GM23338 (cell line): Measurements from ENCODE around the gene TMEM107. TPM values are rescaled to one million over a fixed set of nuclear protein-coding genes. Genes with fewer than 3 reads are reported as not detected.

Experiments used
- ATAC-seq: fragments of 200-7000 bp; cut with Tn5 transposase; 3 replicates; pipeline ENCODE4 v1.9.1; 2020
- DNase-seq: peaks from one replicate; pipeline ENCODE4 v3.0.0-alpha.2; 2015; ENCODE audit warnings: low spot score
- H2AFZ ChIP-seq: fragments of 200-600 bp; sonication (generic); 2 replicates; pipeline ENCODE4 v1.8.0; 2016; ENCODE audit warnings: antibody characterized with exemption, mild to moderate bottlenecking, moderate library complexity
- H3F3A ChIP-seq: fragments of 200-600 bp; sonication (generic); replicated peaks from 2 replicates; pipeline ENCODE4 v1.8.0; 2017; ENCODE audit warnings: antibody characterized with exemption, mixed run types, low read depth
- H3K27ac ChIP-seq: fragments of 200-600 bp; sonication (generic); 2 replicates; pipeline ENCODE4 v1.6.1; 2016; ENCODE audit warnings: low read depth
- H3K27me3 ChIP-seq: fragments of 200-600 bp; sonication (generic); 2 replicates; pipeline ENCODE4 v1.8.0; 2016; ENCODE audit warnings: mild to moderate bottlenecking, mixed run types, moderate library complexity; ENCODE audit not compliant: insufficient read depth
- H3K36me3 ChIP-seq: fragments of 200-600 bp; sonication (generic); 2 replicates; pipeline ENCODE4 v1.8.0; 2016; ENCODE audit warnings: mild to moderate bottlenecking; ENCODE audit not compliant: insufficient read depth
- H3K4me1 ChIP-seq: fragments of 200-600 bp; sonication (generic); 2 replicates; pipeline ENCODE4 v1.8.0; 2016; ENCODE audit warnings: mild to moderate bottlenecking, moderate library complexity; ENCODE audit not compliant: insufficient read depth
- H3K4me2 ChIP-seq: fragments of 200-600 bp; sonication (generic); 2 replicates; pipeline ENCODE4 v1.7.1; 2017; ENCODE audit warnings: mixed run types
- H3K4me3 ChIP-seq: fragments of 200-600 bp; sonication (generic); 2 replicates; pipeline ENCODE4 v1.6.1; 2016; ENCODE audit warnings: mixed run types
- H3K79me2 ChIP-seq: fragments of 200-600 bp; sonication (generic); replicated peaks from 2 replicates; pipeline ENCODE4 v1.8.0; 2017; ENCODE audit warnings: mild to moderate bottlenecking; ENCODE audit not compliant: insufficient read depth
- H3K9me2 ChIP-seq: fragments of 200-600 bp; sonication (generic); 2 replicates; pipeline ENCODE4 v1.8.0; 2017; ENCODE audit not compliant: insufficient read depth
- H4K20me1 ChIP-seq: fragments of 200-600 bp; sonication (generic); replicated peaks from 2 replicates; pipeline ENCODE4 v1.8.0; 2017; ENCODE audit warnings: mild to moderate bottlenecking; ENCODE audit not compliant: insufficient read depth
- H3K27ac Mint-ChIP-seq: 2 replicates; pipeline ENCODE4 v1.8.0; 2020; ENCODE audit warnings: inconsistent platforms, mild to moderate bottlenecking, moderate library complexity, mixed read lengths
- H3K27me3 Mint-ChIP-seq: 3 replicates; pipeline ENCODE4 v1.8.0; 2022; ENCODE audit warnings: low read depth, mild to moderate bottlenecking, moderate library complexity, mixed read lengths, inconsistent platforms; ENCODE audit not compliant: insufficient read depth, poor library complexity
- H3K36me3 Mint-ChIP-seq: 3 replicates; pipeline ENCODE4 v1.8.0; 2021; ENCODE audit warnings: low read depth, mild to moderate bottlenecking, inconsistent platforms, moderate library complexity, mixed read lengths
- H3K4me1 Mint-ChIP-seq: 3 replicates; pipeline ENCODE4 v1.8.0; 2020; ENCODE audit warnings: mild to moderate bottlenecking, inconsistent platforms, mixed read lengths
- H3K4me3 Mint-ChIP-seq: 3 replicates; pipeline ENCODE4 v1.8.0; 2021; ENCODE audit warnings: moderate library complexity, mild to moderate bottlenecking, inconsistent platforms, mixed read lengths
- H3K9me3 Mint-ChIP-seq: 3 replicates; pipeline ENCODE4 v1.8.0; 2020; ENCODE audit warnings: moderate library complexity, mild to moderate bottlenecking, inconsistent platforms, mixed read lengths
- CREB1 ChIP-seq: fragments of 250-450 bp; sonication (Bioruptor Pico); IDR thresholded peaks from 2 replicates; pipeline ENCODE4 v1.5.0; 2020; ENCODE audit warnings: low read depth, mild to moderate bottlenecking, moderate library complexity
- EZH2phosphoT487 ChIP-seq: fragments of 200-600 bp; sonication (generic); IDR thresholded peaks from one replicate; pipeline ENCODE4 v1.8.1; 2018; ENCODE audit warnings: antibody characterized with exemption; ENCODE audit not compliant: unreplicated experiment
- NANOG ChIP-seq: IDR thresholded peaks from 2 replicates; pipeline ENCODE4 v1.6.1; 2016; ENCODE audit warnings: antibody characterized with exemption, borderline replicate concordance
- POLR2AphosphoS5 ChIP-seq: IDR thresholded peaks from 2 replicates; pipeline ENCODE4 v1.6.1; 2016; ENCODE audit warnings: antibody characterized with exemption, low read depth
- STAT1 ChIP-seq: IDR thresholded peaks from one replicate; pipeline ENCODE4 v1.6.1; 2016; ENCODE audit warnings: antibody characterized with exemption; ENCODE audit not compliant: unreplicated experiment
- ZNF114 ChIP-seq: fragments of 250-450 bp; sonication (Bioruptor Pico); IDR thresholded peaks from 2 replicates; pipeline ENCODE4 v1.5.0; 2020; ENCODE audit warnings: mild to moderate bottlenecking, moderate library complexity
- ZNF462 ChIP-seq: fragments of 250-450 bp; sonication (Bioruptor Pico); IDR thresholded peaks from 2 replicates; pipeline ENCODE4 v1.5.0; 2020; ENCODE audit warnings: mild to moderate bottlenecking, moderate library complexity
- polyA plus RNA-seq: library from polyadenylated mRNA; unstranded; fragments of >200 nt; fragmentation: Nextera tagmentation; extraction: Ambion mirVana; gene quantifications from 2 replicates; pipeline ENCODE4 v1.2.1, GENCODE V29; 2016
- total RNA-seq: library from RNA; depleted of rRNA; stranded (reverse); fragments of >200 nt; shearing (Covaris generic); gene quantifications from 2 replicates; pipeline ENCODE4 v1.2.3, GENCODE V29; 2014
- TF ChIP-seq, protein P1 (sequence below), 2 experiments: fragments of 200-600 bp in 1 of 2; sonication (generic) in 1 of 2; conservative IDR thresholded peaks; 2 replicates each; pipeline versions ENCODE4 v1.5.1 to v1.6.1; 2016 to 2017; ENCODE audit warnings: antibody characterized with exemption in 2 of 2, low read depth in 2 of 2, mild to moderate bottlenecking in 2 of 2, moderate library complexity in 1 of 2
- TF ChIP-seq, protein P2 (sequence below): IDR thresholded peaks from one replicate; pipeline ENCODE4 v1.6.1; 2018; ENCODE audit warnings: antibody characterized with exemption; ENCODE audit not compliant: unreplicated experiment

Gene TMEM107
- total and polyA plus RNA-seq, 2 experiments from 2014 or later = 10.8 to 20.4 TPM

DNA sequence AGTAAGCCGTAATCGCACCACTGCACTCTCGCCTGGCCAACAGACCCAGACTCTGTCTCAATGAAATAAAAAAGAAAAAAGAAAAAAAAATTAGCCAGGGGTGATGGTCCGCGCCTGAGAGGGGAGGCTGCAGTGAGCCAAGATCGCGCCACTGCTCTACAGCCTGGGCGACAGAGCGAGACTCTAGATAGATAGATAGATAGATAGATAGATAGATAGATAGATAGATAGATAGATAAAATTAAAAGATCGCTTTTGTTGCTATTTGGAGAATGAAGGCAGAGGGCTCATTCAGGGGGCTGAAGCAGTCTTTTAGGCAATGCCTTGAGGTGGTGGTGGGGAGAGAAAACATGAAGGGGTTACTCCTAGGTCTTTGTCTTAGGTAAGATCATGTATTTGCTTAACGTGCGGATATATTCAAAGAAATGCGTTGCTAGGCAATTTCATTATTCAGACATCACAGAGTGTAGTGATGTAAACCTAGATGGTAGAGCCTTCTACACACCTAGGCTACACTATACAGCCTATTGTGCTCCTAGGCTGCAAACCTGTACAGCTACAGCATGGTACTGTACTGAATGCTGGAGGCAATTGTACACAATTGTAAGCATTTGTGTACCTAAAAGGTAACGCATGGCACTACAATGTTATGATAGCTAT is 47.9 kb downstream of the TMEM107 start:
- Mint-ChIP-seq H3K27ac (no peak overlapping the region), H3K27me3 (peaks cover 74% of the 10 kb centered on the region), H3K36me3 (no peaks in the 10 kb centered on the region; the same call in 1 of the 3 replicates), H3K4me1 (peaks cover 25% of the 10 kb centered on the region), H3K9me3 (peaks cover 7% of the 10 kb centered on the region; the same call in 2 of the 3 replicates), H3K4me3 (no peak overlapping the region)
- Histone ChIP-seq H3K9me2 (no peaks in the 10 kb centered on the region), H3K79me2 (no peaks in the 10 kb centered on the region), H3K4me2 (no peak overlapping the region), H3K4me1 (peaks cover 27% of the 10 kb centered on the region), H3K27ac (no peak overlapping the region), H3K4me3 (no peak overlapping the region), H3K36me3 (no peaks in the 10 kb centered on the region), H3K27me3 (peaks cover 81% of the 10 kb centered on the region), H3F3A (peaks cover 18% of the 10 kb centered on the region), H2AFZ (no peak overlapping the region), H4K20me1 (peaks cover 6% of the 10 kb centered on the region; the same call in 1 of the 2 replicates)
- no peak for TF ChIP-seq ZNF114
- no peak for TF ChIP-seq CREB1 (CRISPR knock-in tag)
- TF ChIP-seq, protein P1, sequence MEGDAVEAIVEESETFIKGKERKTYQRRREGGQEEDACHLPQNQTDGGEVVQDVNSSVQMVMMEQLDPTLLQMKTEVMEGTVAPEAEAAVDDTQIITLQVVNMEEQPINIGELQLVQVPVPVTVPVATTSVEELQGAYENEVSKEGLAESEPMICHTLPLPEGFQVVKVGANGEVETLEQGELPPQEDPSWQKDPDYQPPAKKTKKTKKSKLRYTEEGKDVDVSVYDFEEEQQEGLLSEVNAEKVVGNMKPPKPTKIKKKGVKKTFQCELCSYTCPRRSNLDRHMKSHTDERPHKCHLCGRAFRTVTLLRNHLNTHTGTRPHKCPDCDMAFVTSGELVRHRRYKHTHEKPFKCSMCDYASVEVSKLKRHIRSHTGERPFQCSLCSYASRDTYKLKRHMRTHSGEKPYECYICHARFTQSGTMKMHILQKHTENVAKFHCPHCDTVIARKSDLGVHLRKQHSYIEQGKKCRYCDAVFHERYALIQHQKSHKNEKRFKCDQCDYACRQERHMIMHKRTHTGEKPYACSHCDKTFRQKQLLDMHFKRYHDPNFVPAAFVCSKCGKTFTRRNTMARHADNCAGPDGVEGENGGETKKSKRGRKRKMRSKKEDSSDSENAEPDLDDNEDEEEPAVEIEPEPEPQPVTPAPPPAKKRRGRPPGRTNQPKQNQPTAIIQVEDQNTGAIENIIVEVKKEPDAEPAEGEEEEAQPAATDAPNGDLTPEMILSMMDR (conservative IDR thresholded peaks at IDR 0.05; ENCODE audit: low read depth in 2 of 2) = no peak
- TF ChIP-seq STAT1 = no peak
- no peak for TF ChIP-seq NANOG
- TF ChIP-seq EZH2phosphoT487 = no peak
- TF ChIP-seq, protein P2, sequence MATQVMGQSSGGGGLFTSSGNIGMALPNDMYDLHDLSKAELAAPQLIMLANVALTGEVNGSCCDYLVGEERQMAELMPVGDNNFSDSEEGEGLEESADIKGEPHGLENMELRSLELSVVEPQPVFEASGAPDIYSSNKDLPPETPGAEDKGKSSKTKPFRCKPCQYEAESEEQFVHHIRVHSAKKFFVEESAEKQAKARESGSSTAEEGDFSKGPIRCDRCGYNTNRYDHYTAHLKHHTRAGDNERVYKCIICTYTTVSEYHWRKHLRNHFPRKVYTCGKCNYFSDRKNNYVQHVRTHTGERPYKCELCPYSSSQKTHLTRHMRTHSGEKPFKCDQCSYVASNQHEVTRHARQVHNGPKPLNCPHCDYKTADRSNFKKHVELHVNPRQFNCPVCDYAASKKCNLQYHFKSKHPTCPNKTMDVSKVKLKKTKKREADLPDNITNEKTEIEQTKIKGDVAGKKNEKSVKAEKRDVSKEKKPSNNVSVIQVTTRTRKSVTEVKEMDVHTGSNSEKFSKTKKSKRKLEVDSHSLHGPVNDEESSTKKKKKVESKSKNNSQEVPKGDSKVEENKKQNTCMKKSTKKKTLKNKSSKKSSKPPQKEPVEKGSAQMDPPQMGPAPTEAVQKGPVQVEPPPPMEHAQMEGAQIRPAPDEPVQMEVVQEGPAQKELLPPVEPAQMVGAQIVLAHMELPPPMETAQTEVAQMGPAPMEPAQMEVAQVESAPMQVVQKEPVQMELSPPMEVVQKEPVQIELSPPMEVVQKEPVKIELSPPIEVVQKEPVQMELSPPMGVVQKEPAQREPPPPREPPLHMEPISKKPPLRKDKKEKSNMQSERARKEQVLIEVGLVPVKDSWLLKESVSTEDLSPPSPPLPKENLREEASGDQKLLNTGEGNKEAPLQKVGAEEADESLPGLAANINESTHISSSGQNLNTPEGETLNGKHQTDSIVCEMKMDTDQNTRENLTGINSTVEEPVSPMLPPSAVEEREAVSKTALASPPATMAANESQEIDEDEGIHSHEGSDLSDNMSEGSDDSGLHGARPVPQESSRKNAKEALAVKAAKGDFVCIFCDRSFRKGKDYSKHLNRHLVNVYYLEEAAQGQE = no peak
- no peak for TF ChIP-seq POLR2AphosphoS5
- TF ChIP-seq ZNF462 (CRISPR knock-in tag) = no peak
- DNase-seq (no peak), ATAC-seq (no peak)
